ENCODE results near the gene TMEM116. TPM values are rescaled to one million over a fixed set of nuclear protein-coding genes. Genes with fewer than 3 reads are reported as not detected.
"Not testable (repeated sequence)": the region's sequence is repeated elsewhere in the genome, so short reads cannot be mapped to it uniquely, and the experiment has no call there.

Gene TMEM116
- total RNA-seq, 1 experiment from 2014 or later = 19.6 TPM

GRCh38 chr12:111991946-111992345 lies 21.0 kb downstream of the TMEM116 start:
- in situ Hi-C loops (cut with HindIII; ENCODE audit: low pct_unique_long_range_greater_than_20kb, low sequenced_read_pairs) = no loop called here
- DNase-seq (ENCODE audit: low read depth) = no peak

- no peak for DNase-seq (ENCODE audit: low read depth)
These were observed 21.4 kb downstream of the TMEM116 start for GRCh38 chr12:111991535-111991934.

GRCh38 chr12:111984820-111985219 lies 28.1 kb downstream of the TMEM116 start:
- DNase-seq (ENCODE audit: low read depth) = no peak
- in situ Hi-C loops (cut with HindIII; ENCODE audit: low pct_unique_long_range_greater_than_20kb, low sequenced_read_pairs) = no loop called here

More at GRCh38 chr12:111991535-111991934, 21.4 kb downstream of the TMEM116 start:
- in situ Hi-C loops (cut with HindIII; ENCODE audit: low pct_unique_long_range_greater_than_20kb, low sequenced_read_pairs) = no loop called here

- in situ Hi-C loops (cut with HindIII; ENCODE audit: low pct_unique_long_range_greater_than_20kb, low sequenced_read_pairs) = no loop called here
- DNase-seq (ENCODE audit: low read depth) = no peak
These were observed 31.0 kb downstream of the TMEM116 start for GRCh38 chr12:111981987-111982386.

GRCh38 chr12:111980598-111980997 lies 32.4 kb downstream of the TMEM116 start:
- in situ Hi-C loops (cut with HindIII; ENCODE audit: low pct_unique_long_range_greater_than_20kb, low sequenced_read_pairs) = no loop called here
- no peak for DNase-seq (ENCODE audit: low read depth)

GRCh38 chr12:111978545-111978944 lies 34.4 kb downstream of the TMEM116 start:
- in situ Hi-C loops (cut with HindIII; ENCODE audit: low pct_unique_long_range_greater_than_20kb, low sequenced_read_pairs) = no loop called here
- DNase-seq (ENCODE audit: low read depth) = no peak

GRCh38 chr12:111976860-111977259 lies 36.1 kb downstream of the TMEM116 start:
- in situ Hi-C loops (cut with HindIII; ENCODE audit: low pct_unique_long_range_greater_than_20kb, low sequenced_read_pairs) = no loop called here
- peak; percentile 2 for DNase-seq (ENCODE audit: low read depth)

- DNase-seq (ENCODE audit: low read depth) = no peak
- in situ Hi-C loops (cut with HindIII; ENCODE audit: low pct_unique_long_range_greater_than_20kb, low sequenced_read_pairs) = no loop called here
These were observed 36.7 kb downstream of the TMEM116 start for GRCh38 chr12:111976291-111976690.

GRCh38 chr12:111975161-111975931 lies 37.6 kb downstream of the TMEM116 start:
- no peak for DNase-seq (ENCODE audit: low read depth)
- in situ Hi-C loops (cut with HindIII; ENCODE audit: low pct_unique_long_range_greater_than_20kb, low sequenced_read_pairs) = no loop called here

- in situ Hi-C loops (cut with HindIII; ENCODE audit: low pct_unique_long_range_greater_than_20kb, low sequenced_read_pairs) = no loop called here
- no peak for DNase-seq (ENCODE audit: low read depth)
These were observed 41.2 kb downstream of the TMEM116 start for GRCh38 chr12:111971800-111972199.

- no peak for DNase-seq (ENCODE audit: low read depth)
- in situ Hi-C loops (cut with HindIII; ENCODE audit: low pct_unique_long_range_greater_than_20kb, low sequenced_read_pairs) = no loop called here
These were observed 48.0 kb downstream of the TMEM116 start for GRCh38 chr12:111964935-111965334.

GRCh38 chr12:111959518-111959917 lies 53.4 kb downstream of the TMEM116 start:
- DNase-seq (ENCODE audit: low read depth); in situ Hi-C loops (cut with HindIII; ENCODE audit: low pct_unique_long_range_greater_than_20kb, low sequenced_read_pairs): not testable (repeated sequence)

- in situ Hi-C loops (cut with HindIII; ENCODE audit: low pct_unique_long_range_greater_than_20kb, low sequenced_read_pairs); DNase-seq (ENCODE audit: low read depth): not testable (repeated sequence)
These were observed 55.7 kb downstream of the TMEM116 start for GRCh38 chr12:111957224-111957623.

GRCh38 chr12:111954969-111955368 lies 58.0 kb downstream of the TMEM116 start:
- in situ Hi-C loops (cut with HindIII; ENCODE audit: low pct_unique_long_range_greater_than_20kb, low sequenced_read_pairs) = no loop called here
- DNase-seq (ENCODE audit: low read depth) = no peak

- in situ Hi-C loops (cut with HindIII; ENCODE audit: low pct_unique_long_range_greater_than_20kb, low sequenced_read_pairs) = no loop called here
- no peak for DNase-seq (ENCODE audit: low read depth)
These were observed 59.5 kb downstream of the TMEM116 start for GRCh38 chr12:111953455-111953854.

GRCh38 chr12:111952084-111952787 lies 60.7 kb downstream of the TMEM116 start:
- in situ Hi-C loops (cut with HindIII; ENCODE audit: low pct_unique_long_range_greater_than_20kb, low sequenced_read_pairs); DNase-seq (ENCODE audit: low read depth): not testable (repeated sequence)

- in situ Hi-C loops (cut with HindIII; ENCODE audit: low pct_unique_long_range_greater_than_20kb, low sequenced_read_pairs); DNase-seq (ENCODE audit: low read depth): not testable (repeated sequence)
These were observed 61.8 kb downstream of the TMEM116 start for GRCh38 chr12:111950961-111951676.

GRCh38 chr12:111943929-111944328 lies 69.0 kb downstream of the TMEM116 start:
- DNase-seq (ENCODE audit: low read depth) = no peak
- in situ Hi-C loops (cut with HindIII; ENCODE audit: low pct_unique_long_range_greater_than_20kb, low sequenced_read_pairs) = no loop called here

- in situ Hi-C loops (cut with HindIII; ENCODE audit: low pct_unique_long_range_greater_than_20kb, low sequenced_read_pairs) = no loop called here
- DNase-seq (ENCODE audit: low read depth) = peak; percentile 37
These were observed 70.4 kb downstream of the TMEM116 start for GRCh38 chr12:111942557-111942956.
